ENCODE data around the gene TRIM44. TPM values are rescaled to one million over a fixed set of nuclear protein-coding genes. Genes with fewer than 3 reads are reported as not detected.

Gene TRIM44
- total and polyA plus RNA-seq, 3 donors from 2014 or later, result 37.1 to 42.3 (median 41.6) TPM

DNA sequence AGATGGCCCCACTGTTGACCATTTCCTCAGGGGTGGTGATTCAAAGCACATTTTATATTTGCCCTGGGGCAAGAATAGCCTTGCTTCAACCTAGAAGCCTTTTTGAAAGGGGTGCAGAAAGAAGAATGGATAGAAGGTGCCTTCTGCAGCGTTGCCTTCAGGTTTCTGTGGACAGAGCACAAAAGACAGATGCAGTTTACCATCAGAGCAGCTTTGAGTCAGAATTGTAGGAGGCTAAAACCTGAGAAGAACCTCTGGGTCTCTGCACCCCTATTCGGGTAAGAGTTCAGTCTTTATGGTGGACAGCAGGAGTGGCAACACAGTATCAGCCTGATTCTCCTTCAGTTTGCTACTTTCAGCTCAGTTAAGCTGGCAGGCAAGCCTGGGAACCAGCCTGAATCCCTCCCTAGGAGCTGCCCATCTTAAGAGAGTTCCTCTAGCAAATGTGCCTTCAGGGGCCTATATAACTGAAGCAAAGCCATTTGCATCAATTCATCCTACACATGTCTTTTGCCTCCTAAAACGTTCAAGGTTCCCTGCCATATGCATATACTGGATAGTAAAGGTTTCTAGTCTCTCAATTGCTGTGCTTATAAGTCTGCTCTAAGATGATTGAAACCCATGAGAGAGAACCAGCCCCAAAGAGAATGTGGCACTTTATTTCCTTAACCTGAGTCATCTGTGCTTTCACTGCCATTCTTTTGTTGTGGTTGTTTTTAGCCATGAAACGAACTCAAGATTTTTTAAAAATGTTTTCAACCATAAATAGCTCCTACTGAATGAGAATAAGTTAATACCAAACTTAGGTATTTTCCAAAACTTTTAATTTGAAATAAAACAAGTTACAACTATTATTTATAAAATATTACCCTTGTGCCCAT, 123.0 kb downstream of the TRIM44 start:
- no peaks in the 10 kb centered on the region for H3K27me3 ChIP-seq
- no peak for TF ChIP-seq POLR2A (IDR thresholded peaks at IDR 0.05)
- no peak for TF ChIP-seq CTCF (IDR thresholded peaks at IDR 0.05)
- peaks cover 20% of the 10 kb centered on the region for H3K4me1 ChIP-seq
- H3K27ac ChIP-seq, result no peak overlapping the region
- no peaks in the 10 kb centered on the region for H3K9me3 ChIP-seq
- no peaks in the 10 kb centered on the region for H3K36me3 ChIP-seq (ENCODE audit: low read depth, missing control alignments)
- 62 to 71% methylated on average over 4 of the region's 4 CpGs for WGBS, 2 donors
- no peak overlapping the region for H3K4me3 ChIP-seq
- intact Hi-C loops (cut with DNase I; ENCODE audit: low total_unique reads), result no loop called here
- DNase-seq, result peak; percentile 69

DNA sequence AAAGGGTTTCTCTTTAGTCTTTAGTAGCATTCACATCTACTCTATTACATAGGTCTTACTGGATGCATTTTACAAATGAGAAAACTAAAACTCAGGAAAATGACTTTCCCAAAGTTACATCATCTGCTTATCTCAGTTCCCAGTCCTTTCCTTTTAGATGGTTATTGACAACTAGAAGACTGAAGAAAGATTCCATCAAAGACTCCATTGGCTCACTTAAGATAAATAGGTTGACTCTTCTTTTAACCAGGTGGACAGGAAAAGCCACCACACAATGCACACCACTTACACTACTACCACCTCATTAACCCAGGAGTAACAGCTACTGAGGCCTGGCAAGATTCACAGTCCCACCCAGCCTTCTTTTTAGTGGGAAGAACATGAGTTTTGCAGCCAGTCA, 123.6 kb downstream of the TRIM44 start:
- H3K4me3 ChIP-seq, result no peak overlapping the region
- peaks cover 17% of the 10 kb centered on the region for H3K4me1 ChIP-seq
- TF ChIP-seq POLR2A (IDR thresholded peaks at IDR 0.05) (no peak), CTCF (IDR thresholded peaks at IDR 0.05) (no peak)

DNA sequence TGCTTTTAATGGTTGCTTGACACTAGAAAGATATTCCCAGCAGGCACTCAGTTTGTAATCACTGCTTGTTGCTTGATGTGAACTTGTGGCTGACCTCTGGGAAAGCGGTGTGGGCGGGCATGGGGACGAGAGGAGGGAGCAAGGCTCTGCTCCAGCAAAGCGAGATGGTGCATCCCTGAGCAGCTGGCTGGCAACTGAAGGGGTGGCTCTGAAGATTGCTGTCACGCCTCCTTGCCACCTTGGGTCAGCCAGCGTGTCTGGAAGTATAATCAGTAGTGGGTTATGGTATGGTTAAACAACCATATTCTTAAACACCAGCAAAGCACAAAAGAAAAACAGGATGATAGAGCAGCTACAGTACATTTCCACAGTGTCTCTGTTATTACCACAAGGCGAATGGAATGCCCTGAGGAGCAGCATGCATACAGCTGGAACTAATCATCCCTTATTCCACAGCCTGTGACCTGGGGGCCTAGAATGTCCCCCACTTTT, 124.5 kb downstream of the TRIM44 start:
- Histone ChIP-seq H3K9me3 (no peaks in the 10 kb centered on the region), H3K36me3 (ENCODE audit: low read depth, missing control alignments) (no peaks in the 10 kb centered on the region), H3K4me3 (no peak overlapping the region), H3K4me1 (peaks cover 9% of the 10 kb centered on the region), H3K27ac (no peak overlapping the region), H3K27me3 (no peaks in the 10 kb centered on the region)
- intact Hi-C loops (cut with DNase I; ENCODE audit: low total_unique reads), result no loop called here
- TF ChIP-seq POLR2A (IDR thresholded peaks at IDR 0.05) (no peak), CTCF (IDR thresholded peaks at IDR 0.05) (no peak)
- 70 to 78% methylated on average over 7 of the region's 7 CpGs for WGBS, 2 donors
- DNase-seq, result no peak

More for the DNA sequence above, 123.6 kb downstream of the TRIM44 start:
- intact Hi-C loops (cut with DNase I; ENCODE audit: low total_unique reads), result no loop called here
- Histone ChIP-seq H3K27me3 (no peaks in the 10 kb centered on the region), H3K9me3 (no peaks in the 10 kb centered on the region), H3K36me3 (ENCODE audit: low read depth, missing control alignments) (no peaks in the 10 kb centered on the region), H3K27ac (no peak overlapping the region)
- DNase-seq, result no peak

DNA sequence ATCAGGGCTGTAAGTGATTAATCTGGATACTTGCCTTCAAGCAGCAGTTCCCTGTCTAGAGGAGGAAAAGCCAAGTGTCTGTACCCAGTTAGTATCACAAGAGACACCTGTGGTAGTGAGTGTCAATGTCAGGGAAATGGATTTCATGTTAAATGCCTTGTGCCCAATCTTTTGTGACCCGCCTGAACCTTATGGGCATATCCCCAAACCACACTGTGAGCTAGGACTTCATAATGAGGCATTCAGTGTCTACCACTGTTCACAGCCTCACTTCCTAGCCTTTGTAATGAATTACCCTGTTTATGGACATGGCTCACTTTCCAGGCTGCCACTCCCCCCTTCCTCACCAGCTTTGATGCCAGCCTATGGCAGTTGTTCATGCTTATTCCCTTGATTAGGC, 125.1 kb downstream of the TRIM44 start:
- Histone ChIP-seq H3K9me3 (no peaks in the 10 kb centered on the region), H3K4me1 (peaks cover 9% of the 10 kb centered on the region), H3K36me3 (ENCODE audit: low read depth, missing control alignments) (no peaks in the 10 kb centered on the region), H3K4me3 (no peak overlapping the region), H3K27ac (no peak overlapping the region), H3K27me3 (no peaks in the 10 kb centered on the region)
- DNase-seq, result no peak
- intact Hi-C loops (cut with DNase I; ENCODE audit: low total_unique reads), result no loop called here
- WGBS, 2 donors, result 100% methylated on average over 1 of the region's 1 CpG
- TF ChIP-seq CTCF (IDR thresholded peaks at IDR 0.05) (no peak), POLR2A (IDR thresholded peaks at IDR 0.05) (no peak)

Measured in testis (tissue), 3 donors.